SK-MEL-5 (cell line): ENCODE results near the gene NDUFA11. TPM values are rescaled to one million over a fixed set of nuclear protein-coding genes. Genes with fewer than 3 reads are reported as not detected.
"Not testable (repeated sequence)": the region's sequence is repeated elsewhere in the genome, so short reads cannot be mapped to it uniquely, and the experiment has no call there.

Experiments used
- DNase-seq: peaks from one replicate; pipeline ENCODE4 v3.0.0-alpha.2; 2016; ENCODE audit warnings: low read depth, low spot score
- in situ Hi-C: cut with HindIII; loops from 2 replicates; pipeline ENCODE4 v1.10.0; 2016; ENCODE audit warnings: low sequenced_read_pairs, high pct_unique_total_duplicates, low pct_unique_long_range_greater_than_20kb
- total RNA-seq: library from RNA; depleted of rRNA; stranded (reverse); fragments of >200 nt; shearing (Covaris generic); gene quantifications from 2 replicates; pipeline ENCODE4 v1.2.3, GENCODE V29; 2014

NDUFA11 gene
- total RNA-seq, 1 experiment from 2014 or later, result 171 TPM

DNA sequence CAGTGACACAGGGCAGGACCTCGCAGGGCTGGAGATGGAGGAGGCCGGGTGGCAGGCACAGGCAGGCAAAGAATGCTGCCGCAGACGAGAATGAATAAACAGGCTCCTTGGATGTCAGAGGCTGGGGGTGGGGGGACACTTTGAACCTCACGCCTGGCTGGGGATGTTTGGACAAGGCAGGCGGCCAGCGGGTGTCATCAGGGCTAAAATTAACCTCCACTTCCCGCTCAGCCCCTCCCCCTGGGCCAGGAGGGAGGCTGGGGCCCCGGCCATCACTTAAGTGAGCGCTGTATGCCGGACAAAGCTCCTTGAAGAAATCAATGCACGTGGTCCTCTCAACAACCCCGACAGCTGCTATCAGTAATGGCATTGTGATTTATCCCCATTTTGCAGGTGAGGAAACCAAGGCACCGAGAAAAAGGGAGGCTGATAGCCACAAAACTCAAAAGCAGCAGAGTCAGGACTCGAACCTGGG is 22.9 kb downstream of the NDUFA11 start:
- in situ Hi-C loops, result no loop called here
- no peak for DNase-seq

- in situ Hi-C loops, result no loop called here
- DNase-seq, result no peak
These were observed 23.4 kb downstream of the NDUFA11 start for GRCh38 chr19:5880196-5880595.

- no peak for DNase-seq
- in situ Hi-C loops, result no loop called here
These were observed 25.7 kb downstream of the NDUFA11 start for GRCh38 chr19:5877882-5878281.

GRCh38 chr19:5877427-5877826 is 26.2 kb downstream of the NDUFA11 start:
- in situ Hi-C loops, result no loop called here
- DNase-seq, result no peak

- DNase-seq, in situ Hi-C loops: not testable (repeated sequence)
These were observed 29.1 kb downstream of the NDUFA11 start for GRCh38 chr19:5874496-5874895.

DNA sequence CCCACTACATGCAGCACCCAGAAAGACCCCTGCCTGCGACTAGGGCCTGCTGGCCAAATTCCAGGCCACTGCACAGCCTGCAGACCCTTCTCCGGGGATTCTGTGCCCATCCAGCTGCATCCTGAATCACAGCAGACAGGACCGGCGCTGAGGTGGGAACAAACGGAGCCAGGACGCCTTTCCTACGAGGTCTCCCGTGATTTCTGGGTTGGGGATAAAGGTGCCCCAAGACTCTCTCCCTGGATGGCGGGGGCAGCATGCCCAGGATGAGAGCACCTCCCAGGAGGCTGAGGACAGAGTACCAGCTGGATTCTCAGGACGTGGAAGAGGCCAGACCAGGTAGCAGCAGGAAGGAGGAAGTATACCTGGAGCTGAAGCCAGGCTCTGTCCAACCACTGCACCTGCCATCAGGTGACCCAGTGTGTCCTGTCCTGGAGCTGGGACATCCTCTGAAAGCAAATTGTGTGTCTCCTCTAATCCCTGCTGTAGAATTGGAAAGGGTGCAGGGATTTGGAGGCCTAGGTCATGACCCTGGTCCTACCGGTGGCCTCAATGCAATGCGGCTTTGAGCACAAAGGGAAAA is 29.9 kb downstream of the NDUFA11 start:
- in situ Hi-C loops, result no loop called here
- DNase-seq, result no peak

GRCh38 chr19:5870986-5871394 is 32.6 kb downstream of the NDUFA11 start:
- in situ Hi-C loops, result no loop called here
- no peak for DNase-seq

- in situ Hi-C loops, result no loop called here
- DNase-seq, result no peak
These were observed 36.1 kb downstream of the NDUFA11 start for GRCh38 chr19:5867201-5868136.

DNA sequence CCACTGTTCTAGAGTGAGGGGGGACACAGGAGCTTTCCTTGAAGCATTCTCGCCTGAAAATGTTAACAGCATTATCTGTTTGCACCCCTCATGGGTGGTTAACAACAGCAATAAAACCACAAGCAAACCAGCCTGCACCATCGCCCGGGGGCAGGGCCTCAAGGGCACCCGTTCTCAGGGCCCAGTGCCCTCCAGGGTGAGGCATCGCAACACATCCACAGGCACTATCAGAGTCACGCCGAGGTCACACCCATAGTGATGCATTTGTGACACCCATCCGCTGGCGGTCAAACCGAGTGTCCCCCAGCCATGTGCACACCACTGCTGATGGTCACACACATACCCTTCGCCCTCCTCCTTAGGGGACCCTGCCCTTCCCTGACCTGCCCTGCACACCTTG is 37.8 kb downstream of the NDUFA11 start:
- in situ Hi-C loops, result no loop called here
- DNase-seq, result no peak

DNA sequence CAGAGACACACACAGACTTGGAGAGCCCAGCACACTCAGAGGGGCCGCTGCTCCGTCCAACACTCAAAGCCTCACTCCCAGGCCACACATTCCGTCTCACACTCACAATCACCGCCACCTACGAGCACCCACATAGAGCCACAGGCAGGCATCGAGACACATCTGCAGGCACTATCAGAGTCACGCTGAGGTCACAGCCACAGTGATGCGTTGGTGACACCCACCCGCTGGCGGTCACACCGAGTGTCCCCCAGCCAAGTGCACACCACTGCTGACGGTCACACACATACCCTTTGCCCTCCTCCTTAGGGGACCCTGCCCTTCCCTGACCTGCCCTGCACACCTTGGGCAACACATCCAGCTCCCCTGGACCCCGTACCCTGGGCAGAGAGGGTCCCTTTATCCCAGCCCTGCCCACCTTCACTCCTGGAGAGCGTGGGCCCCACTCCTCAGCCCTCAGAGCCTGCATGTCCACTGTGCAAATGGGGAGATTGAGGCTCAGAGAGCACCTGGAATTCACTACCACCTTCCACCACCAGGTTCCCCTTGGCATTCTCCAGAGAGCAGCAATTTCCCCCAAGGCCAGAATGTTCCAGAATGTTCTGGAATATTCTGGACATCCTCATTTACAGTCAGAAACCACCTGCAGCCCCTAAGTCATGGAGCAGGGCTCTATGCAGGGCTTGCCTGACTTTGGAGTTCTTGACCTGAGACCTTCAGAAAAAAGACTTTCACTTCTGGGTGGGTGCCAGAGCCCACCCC is 38.7 kb downstream of the NDUFA11 start:
- DNase-seq, result no peak
- in situ Hi-C loops, result no loop called here

DNA sequence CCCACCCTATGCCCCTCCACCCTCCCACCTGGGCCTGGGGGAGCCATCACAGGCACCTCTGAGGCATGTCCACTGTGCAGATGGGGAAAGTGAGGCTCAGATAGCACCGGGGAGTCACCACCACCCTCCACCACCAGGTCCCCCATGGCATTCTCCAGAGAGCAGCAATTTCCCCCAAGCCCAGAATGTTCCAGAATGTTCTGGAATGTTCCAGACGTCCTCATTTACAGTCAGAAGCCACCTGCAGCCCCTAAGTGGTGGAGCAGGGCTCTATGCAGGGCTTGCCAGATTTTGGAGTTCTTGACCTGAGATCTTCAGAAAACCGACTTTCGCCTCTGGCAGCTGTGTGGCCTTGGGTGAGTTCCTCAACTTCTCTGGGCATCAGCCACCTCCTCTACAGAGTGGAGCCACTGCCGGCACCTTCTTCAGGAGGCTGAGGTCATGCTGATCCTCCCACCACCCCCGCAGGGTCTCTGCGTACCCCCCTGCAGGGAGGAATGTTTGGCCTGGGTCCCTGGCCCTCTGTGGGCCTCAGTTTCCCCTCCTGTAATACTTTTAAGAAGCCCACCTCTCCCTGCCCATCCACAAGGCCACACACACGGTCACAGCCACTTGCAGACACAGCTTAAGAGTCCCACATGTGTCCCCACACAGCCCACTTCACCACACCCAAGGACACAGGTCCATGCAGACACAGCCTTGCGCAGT is 39.4 kb downstream of the NDUFA11 start:
- DNase-seq, result no peak
- in situ Hi-C loops, result no loop called here

- in situ Hi-C loops, result no loop called here
- no peak for DNase-seq
These were observed 40.4 kb downstream of the NDUFA11 start for GRCh38 chr19:5863030-5863665.

- in situ Hi-C loops, result no loop called here
- DNase-seq, result no peak
These were observed 46.1 kb downstream of the NDUFA11 start for GRCh38 chr19:5857203-5858081.

DNA sequence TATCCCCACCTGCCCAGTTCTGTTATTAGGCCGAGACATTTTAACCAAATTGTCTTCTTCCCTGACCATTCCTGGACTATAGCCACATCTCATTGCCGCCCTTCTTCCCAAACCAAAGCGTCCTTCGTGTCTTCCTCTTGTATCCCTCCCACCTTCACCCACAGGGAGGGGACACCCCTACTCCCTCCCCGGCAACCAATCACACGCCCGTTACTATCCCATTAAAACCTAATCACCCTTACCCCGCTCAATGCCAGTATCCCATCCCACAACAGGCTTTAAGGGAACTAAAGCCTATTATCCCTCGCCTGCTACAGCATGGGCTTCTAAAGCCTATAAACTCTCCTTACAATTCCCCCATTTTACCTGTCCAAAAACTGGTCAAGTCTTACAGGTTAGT is 48.4 kb downstream of the NDUFA11 start:
- in situ Hi-C loops, DNase-seq: not testable (repeated sequence)

- in situ Hi-C loops, DNase-seq: not testable (repeated sequence)
These were observed 49.5 kb downstream of the NDUFA11 start for GRCh38 chr19:5854121-5854520.

DNA sequence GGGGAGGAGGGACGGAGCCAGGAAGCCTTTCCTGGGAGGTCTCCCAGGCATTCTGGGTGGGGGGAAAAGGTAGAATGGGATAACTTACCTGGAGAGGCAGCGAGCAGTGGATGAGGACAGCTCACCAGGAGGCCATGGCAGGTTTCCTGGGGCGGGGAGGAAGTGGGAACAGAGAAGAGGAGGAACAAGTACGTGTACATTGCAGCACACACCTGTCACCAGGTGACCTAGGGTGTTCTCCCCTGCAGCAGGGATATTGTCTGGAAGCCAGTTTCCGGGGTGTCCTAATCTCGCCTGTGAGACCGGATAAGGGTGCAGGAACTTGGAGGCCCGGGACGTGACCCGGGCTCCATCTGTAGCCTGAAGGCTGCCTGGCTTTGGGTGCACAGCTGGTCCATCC is 52.3 kb downstream of the NDUFA11 start, which contains the start of gene FUT3:
TSS of gene FUT3 (minus strand) at position 148 of the 400 bp plus-strand sequence.
- no peak for DNase-seq
- in situ Hi-C loops, result no loop called here
